LNCAP (cell line): ENCODE measurements around the gene KDM6B.

Source experiments
- TF ChIP-seq, protein P1 (sequence below): fragments of 450-650 bp; IDR thresholded peaks from 2 replicates; pipeline ENCODE4 v1.5.1; 2017; ENCODE audit warnings: mild to moderate bottlenecking

Gene KDM6B

GRCh38 chr17:7882629-7883028 is 48.6 kb downstream of the KDM6B start:
- TF ChIP-seq, protein P1, sequence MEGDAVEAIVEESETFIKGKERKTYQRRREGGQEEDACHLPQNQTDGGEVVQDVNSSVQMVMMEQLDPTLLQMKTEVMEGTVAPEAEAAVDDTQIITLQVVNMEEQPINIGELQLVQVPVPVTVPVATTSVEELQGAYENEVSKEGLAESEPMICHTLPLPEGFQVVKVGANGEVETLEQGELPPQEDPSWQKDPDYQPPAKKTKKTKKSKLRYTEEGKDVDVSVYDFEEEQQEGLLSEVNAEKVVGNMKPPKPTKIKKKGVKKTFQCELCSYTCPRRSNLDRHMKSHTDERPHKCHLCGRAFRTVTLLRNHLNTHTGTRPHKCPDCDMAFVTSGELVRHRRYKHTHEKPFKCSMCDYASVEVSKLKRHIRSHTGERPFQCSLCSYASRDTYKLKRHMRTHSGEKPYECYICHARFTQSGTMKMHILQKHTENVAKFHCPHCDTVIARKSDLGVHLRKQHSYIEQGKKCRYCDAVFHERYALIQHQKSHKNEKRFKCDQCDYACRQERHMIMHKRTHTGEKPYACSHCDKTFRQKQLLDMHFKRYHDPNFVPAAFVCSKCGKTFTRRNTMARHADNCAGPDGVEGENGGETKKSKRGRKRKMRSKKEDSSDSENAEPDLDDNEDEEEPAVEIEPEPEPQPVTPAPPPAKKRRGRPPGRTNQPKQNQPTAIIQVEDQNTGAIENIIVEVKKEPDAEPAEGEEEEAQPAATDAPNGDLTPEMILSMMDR = no peak
